Fibroblast of villous mesenchyme (primary cell): ENCODE results near the gene NR3C2. TPM values are rescaled to one million over a fixed set of nuclear protein-coding genes. Genes with fewer than 3 reads are reported as not detected.

Experiments used
- DNase-seq: peaks from one replicate; pipeline ENCODE4 v3.0.0-alpha.2; 2010; ENCODE audit warnings: low read depth
- H3K4me3 ChIP-seq: 2 replicates; pipeline ENCODE4 v1.5.1; 2011; ENCODE audit warnings: low read depth, mild to moderate bottlenecking, low read length
- total RNA-seq: library from RNA; depleted of rRNA; stranded (reverse); fragments of >200 nt; gene quantifications from 2 replicates; pipeline ENCODE4 v1.2.3, GENCODE V29; 2012
- TF ChIP-seq, protein P1 (sequence below): IDR thresholded peaks from 2 replicates; pipeline ENCODE4 v1.5.1; 2012; ENCODE audit warnings: low read depth, mild to moderate bottlenecking, low read length; ENCODE audit not compliant: insufficient read depth

NR3C2 gene
- total RNA-seq, 1 donor = under 0.01 TPM

DNA sequence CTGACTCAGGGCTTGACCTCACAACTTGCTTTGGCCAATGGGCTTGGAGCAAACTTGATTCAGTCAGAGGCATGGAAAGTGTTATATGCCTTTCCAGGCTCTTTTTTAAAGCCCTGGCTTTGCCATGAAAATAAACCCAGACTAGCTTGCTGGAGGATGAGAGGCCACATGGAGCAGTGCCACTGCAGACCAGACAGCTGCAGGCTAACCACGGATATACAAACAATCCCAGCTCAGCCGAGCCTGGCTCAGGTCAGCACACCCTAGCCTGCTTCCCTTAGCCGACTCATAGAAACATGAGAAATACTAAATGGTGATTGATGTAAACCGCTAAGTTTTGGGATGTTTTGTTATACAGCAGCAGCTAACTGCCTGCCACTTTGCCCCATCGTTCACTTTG is 365.2 kb downstream of the NR3C2 start:
- TF ChIP-seq, protein P1, sequence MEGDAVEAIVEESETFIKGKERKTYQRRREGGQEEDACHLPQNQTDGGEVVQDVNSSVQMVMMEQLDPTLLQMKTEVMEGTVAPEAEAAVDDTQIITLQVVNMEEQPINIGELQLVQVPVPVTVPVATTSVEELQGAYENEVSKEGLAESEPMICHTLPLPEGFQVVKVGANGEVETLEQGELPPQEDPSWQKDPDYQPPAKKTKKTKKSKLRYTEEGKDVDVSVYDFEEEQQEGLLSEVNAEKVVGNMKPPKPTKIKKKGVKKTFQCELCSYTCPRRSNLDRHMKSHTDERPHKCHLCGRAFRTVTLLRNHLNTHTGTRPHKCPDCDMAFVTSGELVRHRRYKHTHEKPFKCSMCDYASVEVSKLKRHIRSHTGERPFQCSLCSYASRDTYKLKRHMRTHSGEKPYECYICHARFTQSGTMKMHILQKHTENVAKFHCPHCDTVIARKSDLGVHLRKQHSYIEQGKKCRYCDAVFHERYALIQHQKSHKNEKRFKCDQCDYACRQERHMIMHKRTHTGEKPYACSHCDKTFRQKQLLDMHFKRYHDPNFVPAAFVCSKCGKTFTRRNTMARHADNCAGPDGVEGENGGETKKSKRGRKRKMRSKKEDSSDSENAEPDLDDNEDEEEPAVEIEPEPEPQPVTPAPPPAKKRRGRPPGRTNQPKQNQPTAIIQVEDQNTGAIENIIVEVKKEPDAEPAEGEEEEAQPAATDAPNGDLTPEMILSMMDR = no peak
- peak; percentile 39 for DNase-seq
- H3K4me3 ChIP-seq = no peak overlapping the region

DNA sequence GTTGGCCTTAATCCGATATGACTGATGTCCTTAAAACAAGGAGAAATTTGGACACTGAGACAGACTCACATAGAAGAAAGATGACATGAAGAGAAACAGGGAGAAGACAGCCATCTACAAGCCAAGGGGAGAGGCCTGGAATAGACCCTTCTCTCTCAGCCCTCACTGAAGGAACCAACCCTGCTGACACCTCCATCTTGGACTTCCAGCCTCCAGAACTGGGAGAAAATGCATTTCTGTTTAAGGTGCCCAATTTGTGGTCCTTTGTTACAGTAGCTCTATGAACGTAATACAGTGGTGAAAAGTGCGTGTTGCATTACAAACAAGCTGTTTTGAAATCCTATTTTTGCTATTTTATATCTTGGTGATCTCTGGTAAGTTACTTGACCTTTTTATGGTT is 366.8 kb downstream of the NR3C2 start:
- no peak overlapping the region for H3K4me3 ChIP-seq
- TF ChIP-seq, protein P1 = no peak
- no peak for DNase-seq

DNA sequence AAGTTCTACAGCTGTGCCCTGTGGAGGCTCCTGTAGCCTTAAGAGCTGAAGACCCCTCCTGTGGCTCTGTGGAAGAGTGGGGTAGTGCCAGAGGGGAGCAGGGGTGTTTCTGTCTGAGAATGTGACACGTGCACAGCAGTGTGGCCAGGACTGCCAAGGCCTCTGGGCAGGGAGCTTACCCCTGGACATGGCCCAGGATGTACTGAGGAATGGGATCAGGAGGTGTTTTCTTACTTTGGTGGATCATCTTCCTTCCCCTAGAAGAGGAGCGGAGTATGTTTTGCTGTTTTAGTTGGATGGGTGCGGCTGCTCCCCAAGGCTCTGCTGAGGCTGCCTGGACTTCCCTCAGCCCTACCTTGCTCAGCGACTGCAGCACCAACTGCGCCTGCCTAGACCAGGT is 367.8 kb downstream of the NR3C2 start:
- no peak for DNase-seq
- TF ChIP-seq, protein P1 = no peak
- H3K4me3 ChIP-seq = no peak overlapping the region

DNA sequence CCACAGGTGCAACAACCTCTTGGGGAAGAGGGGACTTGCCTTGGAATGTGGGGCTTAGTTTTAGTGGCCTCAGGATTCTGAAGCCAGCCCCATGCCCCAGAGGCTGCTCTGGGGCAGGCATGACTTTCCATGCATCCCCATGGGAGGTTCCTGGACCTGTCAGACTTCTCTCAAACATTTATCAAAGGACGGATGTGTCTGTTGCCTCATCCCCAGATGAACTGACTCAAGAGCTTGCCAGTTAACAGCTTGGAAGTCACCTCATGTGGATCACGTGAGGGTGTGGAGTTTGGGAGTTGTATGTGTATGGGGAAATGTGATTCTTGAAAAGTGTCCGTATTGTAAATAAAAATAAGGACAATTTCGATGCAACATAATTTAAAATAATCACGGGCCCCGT is 368.9 kb downstream of the NR3C2 start:
- TF ChIP-seq, protein P1 = no peak
- no peak for DNase-seq
- no peak overlapping the region for H3K4me3 ChIP-seq

DNA sequence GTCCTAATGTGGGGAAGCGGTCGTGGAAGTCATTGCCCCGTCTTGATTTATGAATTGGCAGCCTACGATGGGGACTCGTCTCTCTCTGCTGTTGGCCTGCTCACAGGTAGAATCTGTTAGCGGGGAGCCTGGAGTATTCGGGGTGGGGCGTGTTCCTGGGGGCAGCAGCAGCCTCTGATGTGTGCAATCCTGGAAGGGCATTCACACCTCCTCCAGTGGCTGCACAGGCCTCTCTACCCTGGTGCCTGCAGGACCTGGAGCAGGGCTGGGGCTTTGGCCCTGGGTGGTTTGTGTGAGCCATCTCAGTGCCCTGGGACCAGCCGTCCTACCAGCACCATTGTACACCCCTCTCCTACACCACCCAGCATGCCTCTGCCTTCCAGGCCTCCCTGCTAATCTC is 369.4 kb downstream of the NR3C2 start:
- DNase-seq = no peak
- no peak overlapping the region for H3K4me3 ChIP-seq
- TF ChIP-seq, protein P1 = no peak

DNA sequence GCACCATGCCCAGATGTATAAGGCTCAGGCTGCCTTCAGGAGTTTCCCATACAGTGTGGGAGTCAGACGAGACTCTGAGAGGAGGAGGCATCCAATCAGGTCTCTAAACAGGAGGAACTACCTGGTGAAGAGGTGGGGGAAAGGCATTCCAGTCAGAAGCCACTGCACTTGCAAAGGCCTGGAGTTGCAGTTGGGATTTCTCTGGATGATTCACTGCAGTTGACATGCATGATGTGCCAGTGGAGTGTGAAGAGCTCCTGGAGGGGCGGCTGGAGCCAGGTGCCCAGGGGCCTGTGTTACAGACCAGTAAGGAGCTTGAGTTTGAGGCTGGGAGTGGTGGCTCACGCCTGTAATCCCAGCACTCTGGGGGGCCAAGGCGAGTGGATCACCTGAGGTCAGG is 371.2 kb downstream of the NR3C2 start:
- TF ChIP-seq, protein P1 = no peak
- no peak overlapping the region for H3K4me3 ChIP-seq
- DNase-seq = no peak

DNA sequence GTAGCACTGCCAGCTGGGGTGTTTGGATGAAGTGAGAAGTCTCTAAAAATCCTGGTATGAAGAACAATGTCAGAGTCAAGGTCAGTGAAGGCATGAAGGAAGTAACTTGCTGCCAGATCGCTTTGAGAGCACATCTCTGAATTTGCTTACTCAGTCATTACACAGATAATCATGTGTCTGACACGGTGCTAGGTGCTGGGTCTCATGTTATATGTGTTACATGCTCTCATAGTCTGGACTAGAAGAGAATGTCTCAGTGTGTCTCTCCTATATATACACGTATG is 372.4 kb downstream of the NR3C2 start:
- no peak for DNase-seq
- no peak overlapping the region for H3K4me3 ChIP-seq
- TF ChIP-seq, protein P1 = no peak
